ENCODE measurements around the gene ZNF407.

Gene ZNF407

GRCh38 chr18:74975001-74975400 is 377.3 kb downstream of the ZNF407 start:
- DNase-seq (ENCODE audit: low read depth), result no peak

GRCh38 chr18:74976331-74976909 is 378.8 kb downstream of the ZNF407 start:
- no peak for DNase-seq (ENCODE audit: low read depth)

- DNase-seq (ENCODE audit: low read depth), result no peak
Measured at GRCh38 chr18:74977041-74977440, 379.4 kb downstream of the ZNF407 start.

- no peak for DNase-seq (ENCODE audit: low read depth)
Measured at GRCh38 chr18:74980669-74981068, 383.0 kb downstream of the ZNF407 start.

GRCh38 chr18:74981476-74981875 is 383.8 kb downstream of the ZNF407 start:
- DNase-seq (ENCODE audit: low read depth), result no peak

GRCh38 chr18:74982946-74983635 is 385.4 kb downstream of the ZNF407 start:
- no peak for DNase-seq (ENCODE audit: low read depth)

GRCh38 chr18:74989134-74989533 is 391.5 kb downstream of the ZNF407 start:
- DNase-seq (ENCODE audit: low read depth), result no peak

GRCh38 chr18:74990563-74991081 is 393.0 kb downstream of the ZNF407 start:
- no peak for DNase-seq (ENCODE audit: low read depth)

GRCh38 chr18:74994502-74995418 is 397.1 kb downstream of the ZNF407 start:
- no peak for DNase-seq (ENCODE audit: low read depth)

- DNase-seq (ENCODE audit: low read depth), result no peak
Measured at GRCh38 chr18:74995419-74995736, 397.7 kb downstream of the ZNF407 start.

- no peak for DNase-seq (ENCODE audit: low read depth)
Measured at GRCh38 chr18:74996055-74996454, 398.4 kb downstream of the ZNF407 start.

GRCh38 chr18:74996996-74997395 is 399.3 kb downstream of the ZNF407 start:
- DNase-seq (ENCODE audit: low read depth), result no peak

- no peak for DNase-seq (ENCODE audit: low read depth)
Measured at GRCh38 chr18:75000920-75001319, 403.2 kb downstream of the ZNF407 start.

- DNase-seq (ENCODE audit: low read depth), result no peak
Measured at GRCh38 chr18:75003039-75003438, 405.4 kb downstream of the ZNF407 start.

- DNase-seq (ENCODE audit: low read depth), result no peak
Measured at GRCh38 chr18:75003764-75004690, 406.4 kb downstream of the ZNF407 start.

GRCh38 chr18:75005626-75006025 is 408.0 kb downstream of the ZNF407 start:
- no peak for DNase-seq (ENCODE audit: low read depth)

- DNase-seq (ENCODE audit: low read depth), result no peak
Measured at GRCh38 chr18:75008186-75008585, 410.5 kb downstream of the ZNF407 start.

GRCh38 chr18:75009296-75009695 is 411.6 kb downstream of the ZNF407 start:
- no peak for DNase-seq (ENCODE audit: low read depth)

GRCh38 chr18:75009878-75010277 is 412.2 kb downstream of the ZNF407 start:
- no peak for DNase-seq (ENCODE audit: low read depth)

GRCh38 chr18:75010278-75010677 is 412.6 kb downstream of the ZNF407 start:
- no peak for DNase-seq (ENCODE audit: low read depth)

GRCh38 chr18:75010689-75011088 is 413.0 kb downstream of the ZNF407 start:
- no peak for DNase-seq (ENCODE audit: low read depth)
